Measurements from ENCODE around the gene SCN8A. TPM values are rescaled to one million over a fixed set of nuclear protein-coding genes. Genes with fewer than 3 reads are reported as not detected.

The SCN8A gene
- total and polyA plus RNA-seq, 2 experiments from 2014 or later: 4.6 to 23.9 TPM

DNA sequence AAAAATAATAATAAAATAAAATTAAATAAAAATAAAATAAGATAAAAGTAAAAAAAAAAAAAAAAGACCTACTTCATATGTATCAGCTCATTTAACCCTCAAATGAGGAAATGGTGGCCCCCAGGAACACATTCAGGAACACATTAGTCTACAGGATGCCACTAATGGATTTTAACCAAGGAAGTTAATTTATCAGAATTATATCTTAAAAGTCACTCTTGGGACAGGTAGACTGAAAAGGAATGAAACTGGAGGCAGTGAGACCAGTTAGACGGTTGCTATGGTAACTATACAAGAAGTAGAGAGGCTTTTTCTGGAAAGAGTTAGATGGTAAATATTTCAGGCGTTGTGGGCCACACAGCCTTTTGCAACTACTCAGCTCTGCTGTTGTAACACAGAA is 54.9 kb downstream of the SCN8A start:
- H3K9me3 Mint-ChIP-seq: peaks cover 37% of the 10 kb centered on the region
- no peak for TF ChIP-seq EZH2phosphoT487 (IDR thresholded peaks at IDR 0.05; ENCODE audit: unreplicated experiment)
- TF ChIP-seq, protein P1, sequence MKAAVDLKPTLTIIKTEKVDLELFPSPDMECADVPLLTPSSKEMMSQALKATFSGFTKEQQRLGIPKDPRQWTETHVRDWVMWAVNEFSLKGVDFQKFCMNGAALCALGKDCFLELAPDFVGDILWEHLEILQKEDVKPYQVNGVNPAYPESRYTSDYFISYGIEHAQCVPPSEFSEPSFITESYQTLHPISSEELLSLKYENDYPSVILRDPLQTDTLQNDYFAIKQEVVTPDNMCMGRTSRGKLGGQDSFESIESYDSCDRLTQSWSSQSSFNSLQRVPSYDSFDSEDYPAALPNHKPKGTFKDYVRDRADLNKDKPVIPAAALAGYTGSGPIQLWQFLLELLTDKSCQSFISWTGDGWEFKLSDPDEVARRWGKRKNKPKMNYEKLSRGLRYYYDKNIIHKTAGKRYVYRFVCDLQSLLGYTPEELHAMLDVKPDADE (IDR thresholded peaks at IDR 0.05): no peak
- no peak for TF ChIP-seq JUNB (IDR thresholded peaks at IDR 0.05; ENCODE audit: unreplicated experiment)
- TF ChIP-seq, protein P2, sequence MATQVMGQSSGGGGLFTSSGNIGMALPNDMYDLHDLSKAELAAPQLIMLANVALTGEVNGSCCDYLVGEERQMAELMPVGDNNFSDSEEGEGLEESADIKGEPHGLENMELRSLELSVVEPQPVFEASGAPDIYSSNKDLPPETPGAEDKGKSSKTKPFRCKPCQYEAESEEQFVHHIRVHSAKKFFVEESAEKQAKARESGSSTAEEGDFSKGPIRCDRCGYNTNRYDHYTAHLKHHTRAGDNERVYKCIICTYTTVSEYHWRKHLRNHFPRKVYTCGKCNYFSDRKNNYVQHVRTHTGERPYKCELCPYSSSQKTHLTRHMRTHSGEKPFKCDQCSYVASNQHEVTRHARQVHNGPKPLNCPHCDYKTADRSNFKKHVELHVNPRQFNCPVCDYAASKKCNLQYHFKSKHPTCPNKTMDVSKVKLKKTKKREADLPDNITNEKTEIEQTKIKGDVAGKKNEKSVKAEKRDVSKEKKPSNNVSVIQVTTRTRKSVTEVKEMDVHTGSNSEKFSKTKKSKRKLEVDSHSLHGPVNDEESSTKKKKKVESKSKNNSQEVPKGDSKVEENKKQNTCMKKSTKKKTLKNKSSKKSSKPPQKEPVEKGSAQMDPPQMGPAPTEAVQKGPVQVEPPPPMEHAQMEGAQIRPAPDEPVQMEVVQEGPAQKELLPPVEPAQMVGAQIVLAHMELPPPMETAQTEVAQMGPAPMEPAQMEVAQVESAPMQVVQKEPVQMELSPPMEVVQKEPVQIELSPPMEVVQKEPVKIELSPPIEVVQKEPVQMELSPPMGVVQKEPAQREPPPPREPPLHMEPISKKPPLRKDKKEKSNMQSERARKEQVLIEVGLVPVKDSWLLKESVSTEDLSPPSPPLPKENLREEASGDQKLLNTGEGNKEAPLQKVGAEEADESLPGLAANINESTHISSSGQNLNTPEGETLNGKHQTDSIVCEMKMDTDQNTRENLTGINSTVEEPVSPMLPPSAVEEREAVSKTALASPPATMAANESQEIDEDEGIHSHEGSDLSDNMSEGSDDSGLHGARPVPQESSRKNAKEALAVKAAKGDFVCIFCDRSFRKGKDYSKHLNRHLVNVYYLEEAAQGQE (IDR thresholded peaks at IDR 0.05; ENCODE audit: unreplicated experiment): no peak
- TF ChIP-seq, protein P3, sequence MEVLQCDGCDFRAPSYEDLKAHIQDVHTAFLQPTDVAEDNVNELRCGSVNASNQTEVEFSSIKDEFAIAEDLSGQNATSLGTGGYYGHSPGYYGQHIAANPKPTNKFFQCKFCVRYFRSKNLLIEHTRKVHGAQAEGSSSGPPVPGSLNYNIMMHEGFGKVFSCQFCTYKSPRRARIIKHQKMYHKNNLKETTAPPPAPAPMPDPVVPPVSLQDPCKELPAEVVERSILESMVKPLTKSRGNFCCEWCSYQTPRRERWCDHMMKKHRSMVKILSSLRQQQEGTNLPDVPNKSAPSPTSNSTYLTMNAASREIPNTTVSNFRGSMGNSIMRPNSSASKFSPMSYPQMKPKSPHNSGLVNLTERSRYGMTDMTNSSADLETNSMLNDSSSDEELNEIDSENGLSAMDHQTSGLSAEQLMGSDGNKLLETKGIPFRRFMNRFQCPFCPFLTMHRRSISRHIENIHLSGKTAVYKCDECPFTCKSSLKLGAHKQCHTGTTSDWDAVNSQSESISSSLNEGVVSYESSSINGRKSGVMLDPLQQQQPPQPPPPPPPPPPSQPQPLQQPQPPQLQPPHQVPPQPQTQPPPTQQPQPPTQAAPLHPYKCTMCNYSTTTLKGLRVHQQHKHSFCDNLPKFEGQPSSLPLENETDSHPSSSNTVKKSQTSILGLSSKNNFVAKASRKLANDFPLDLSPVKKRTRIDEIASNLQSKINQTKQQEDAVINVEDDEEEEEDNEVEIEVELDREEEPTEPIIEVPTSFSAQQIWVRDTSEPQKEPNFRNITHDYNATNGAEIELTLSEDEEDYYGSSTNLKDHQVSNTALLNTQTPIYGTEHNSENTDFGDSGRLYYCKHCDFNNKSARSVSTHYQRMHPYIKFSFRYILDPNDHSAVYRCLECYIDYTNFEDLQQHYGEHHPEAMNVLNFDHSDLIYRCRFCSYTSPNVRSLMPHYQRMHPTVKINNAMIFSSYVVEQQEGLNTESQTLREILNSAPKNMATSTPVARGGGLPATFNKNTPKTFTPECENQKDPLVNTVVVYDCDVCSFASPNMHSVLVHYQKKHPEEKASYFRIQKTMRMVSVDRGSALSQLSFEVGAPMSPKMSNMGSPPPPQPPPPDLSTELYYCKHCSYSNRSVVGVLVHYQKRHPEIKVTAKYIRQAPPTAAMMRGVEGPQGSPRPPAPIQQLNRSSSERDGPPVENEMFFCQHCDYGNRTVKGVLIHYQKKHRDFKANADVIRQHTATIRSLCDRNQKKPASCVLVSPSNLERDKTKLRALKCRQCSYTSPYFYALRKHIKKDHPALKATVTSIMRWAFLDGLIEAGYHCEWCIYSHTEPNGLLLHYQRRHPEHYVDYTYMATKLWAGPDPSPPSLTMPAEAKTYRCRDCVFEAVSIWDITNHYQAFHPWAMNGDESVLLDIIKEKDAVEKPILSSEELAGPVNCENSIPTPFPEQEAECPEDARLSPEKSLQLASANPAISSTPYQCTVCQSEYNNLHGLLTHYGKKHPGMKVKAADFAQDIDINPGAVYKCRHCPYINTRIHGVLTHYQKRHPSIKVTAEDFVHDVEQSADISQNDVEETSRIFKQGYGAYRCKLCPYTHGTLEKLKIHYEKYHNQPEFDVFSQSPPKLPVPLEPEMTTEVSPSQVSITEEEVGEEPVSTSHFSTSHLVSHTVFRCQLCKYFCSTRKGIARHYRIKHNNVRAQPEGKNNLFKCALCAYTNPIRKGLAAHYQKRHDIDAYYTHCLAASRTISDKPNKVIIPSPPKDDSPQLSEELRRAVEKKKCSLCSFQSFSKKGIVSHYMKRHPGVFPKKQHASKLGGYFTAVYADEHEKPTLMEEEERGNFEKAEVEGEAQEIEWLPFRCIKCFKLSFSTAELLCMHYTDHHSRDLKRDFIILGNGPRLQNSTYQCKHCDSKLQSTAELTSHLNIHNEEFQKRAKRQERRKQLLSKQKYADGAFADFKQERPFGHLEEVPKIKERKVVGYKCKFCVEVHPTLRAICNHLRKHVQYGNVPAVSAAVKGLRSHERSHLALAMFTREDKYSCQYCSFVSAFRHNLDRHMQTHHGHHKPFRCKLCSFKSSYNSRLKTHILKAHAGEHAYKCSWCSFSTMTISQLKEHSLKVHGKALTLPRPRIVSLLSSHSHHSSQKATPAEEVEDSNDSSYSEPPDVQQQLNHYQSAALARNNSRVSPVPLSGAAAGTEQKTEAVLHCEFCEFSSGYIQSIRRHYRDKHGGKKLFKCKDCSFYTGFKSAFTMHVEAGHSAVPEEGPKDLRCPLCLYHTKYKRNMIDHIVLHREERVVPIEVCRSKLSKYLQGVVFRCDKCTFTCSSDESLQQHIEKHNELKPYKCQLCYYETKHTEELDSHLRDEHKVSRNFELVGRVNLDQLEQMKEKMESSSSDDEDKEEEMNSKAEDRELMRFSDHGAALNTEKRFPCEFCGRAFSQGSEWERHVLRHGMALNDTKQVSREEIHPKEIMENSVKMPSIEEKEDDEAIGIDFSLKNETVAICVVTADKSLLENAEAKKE (CRISPR knock-in tag; IDR thresholded peaks at IDR 0.05): no peak
- TF ChIP-seq NANOG (IDR thresholded peaks at IDR 0.05; ENCODE audit: borderline replicate concordance): no peak
- TF ChIP-seq, protein P4, sequence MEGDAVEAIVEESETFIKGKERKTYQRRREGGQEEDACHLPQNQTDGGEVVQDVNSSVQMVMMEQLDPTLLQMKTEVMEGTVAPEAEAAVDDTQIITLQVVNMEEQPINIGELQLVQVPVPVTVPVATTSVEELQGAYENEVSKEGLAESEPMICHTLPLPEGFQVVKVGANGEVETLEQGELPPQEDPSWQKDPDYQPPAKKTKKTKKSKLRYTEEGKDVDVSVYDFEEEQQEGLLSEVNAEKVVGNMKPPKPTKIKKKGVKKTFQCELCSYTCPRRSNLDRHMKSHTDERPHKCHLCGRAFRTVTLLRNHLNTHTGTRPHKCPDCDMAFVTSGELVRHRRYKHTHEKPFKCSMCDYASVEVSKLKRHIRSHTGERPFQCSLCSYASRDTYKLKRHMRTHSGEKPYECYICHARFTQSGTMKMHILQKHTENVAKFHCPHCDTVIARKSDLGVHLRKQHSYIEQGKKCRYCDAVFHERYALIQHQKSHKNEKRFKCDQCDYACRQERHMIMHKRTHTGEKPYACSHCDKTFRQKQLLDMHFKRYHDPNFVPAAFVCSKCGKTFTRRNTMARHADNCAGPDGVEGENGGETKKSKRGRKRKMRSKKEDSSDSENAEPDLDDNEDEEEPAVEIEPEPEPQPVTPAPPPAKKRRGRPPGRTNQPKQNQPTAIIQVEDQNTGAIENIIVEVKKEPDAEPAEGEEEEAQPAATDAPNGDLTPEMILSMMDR (conservative IDR thresholded peaks at IDR 0.05; ENCODE audit: low read depth in 2 of 2): no peak
- TF ChIP-seq ZNF114 (CRISPR knock-in tag; IDR thresholded peaks at IDR 0.05): no peak
- TF ChIP-seq EZH2 (IDR thresholded peaks at IDR 0.05; ENCODE audit: low read depth, unreplicated experiment): no peak
- TF ChIP-seq STAT1 (IDR thresholded peaks at IDR 0.05; ENCODE audit: unreplicated experiment): no peak
- no peak for TF ChIP-seq POLR2AphosphoS5 (IDR thresholded peaks at IDR 0.05; ENCODE audit: low read depth)
- Histone ChIP-seq H3K79me2 (replicated peaks; ENCODE audit: insufficient read depth) (peaks cover 32% of the 10 kb centered on the region), H3F3A (replicated peaks; ENCODE audit: low read depth) (no peaks in the 10 kb centered on the region), H3K27me3 (ENCODE audit: insufficient read depth) (no peaks in the 10 kb centered on the region), H3K4me3 (no peak overlapping the region), H4K20me1 (replicated peaks; ENCODE audit: insufficient read depth) (no peaks in the 10 kb centered on the region; the same call in 1 of the 2 replicates), H2AFZ (no peak overlapping the region), H3K4me2 (no peak overlapping the region), H3K36me3 (ENCODE audit: insufficient read depth) (no peaks in the 10 kb centered on the region; the same call in 1 of the 2 replicates), H3K4me1 (ENCODE audit: insufficient read depth) (no peaks in the 10 kb centered on the region), H3K27ac (ENCODE audit: low read depth) (no peak overlapping the region), H3K9me2 (ENCODE audit: insufficient read depth) (no peaks in the 10 kb centered on the region)
- H3K4me1 Mint-ChIP-seq: peaks cover 3% of the 10 kb centered on the region; the same call in 1 of the 3 replicates
- DNase-seq (ENCODE audit: low spot score): no peak
- H3K27me3 Mint-ChIP-seq (ENCODE audit: insufficient read depth, low read depth, poor library complexity): peaks cover 2% of the 10 kb centered on the region
- H3K36me3 Mint-ChIP-seq (ENCODE audit: low read depth): peaks cover 54% of the 10 kb centered on the region
- H3K4me3 Mint-ChIP-seq: no peak overlapping the region
- ATAC-seq: no peak
- no peak overlapping the region for H3K27ac Mint-ChIP-seq

All from GM23338 (cell line).